Breast epithelium (tissue), 4 donors: ENCODE measurements around the gene SHROOM2. TPM values are rescaled to one million over a fixed set of nuclear protein-coding genes. Genes with fewer than 3 reads are reported as not detected.
"Not testable (repeated sequence)": the region's sequence is repeated elsewhere in the genome, so short reads cannot be mapped to it uniquely, and the experiment has no call there.

Experiments used
- DNase-seq, 2 donors: peaks; one replicate each; pipeline ENCODE4 v3.0.0-alpha.2; 2019; ENCODE audit warnings: low spot score in 2 of 2
- H3K27ac ChIP-seq, 2 donors: fragments of 200-600 bp; sonication (generic) in 1 of 2; one replicate each; pipeline ENCODE4 v1.5.1; 2016 to 2019; ENCODE audit warnings: mild to moderate bottlenecking in 1 of 2
- H3K27me3 ChIP-seq, 2 donors: fragments of 200-600 bp; sonication (generic) in 1 of 2; one replicate each; pipeline versions ENCODE4 v1.5.1 to v1.6.0; 2017 to 2019; ENCODE audit warnings: control low read depth in 1 of 2, mild to moderate bottlenecking in 1 of 2
- H3K36me3 ChIP-seq: fragments of 200-600 bp; one replicate; pipeline ENCODE4 v1.5.1; 2019
- H3K4me1 ChIP-seq, 2 donors: fragments of 200-600 bp; sonication (generic); one replicate each; pipeline ENCODE4 v1.5.1; 2016 to 2019; ENCODE audit warnings: control low read depth in 1 of 2
- H3K4me3 ChIP-seq, 3 donors: fragments of 200-600 bp; sonication (generic); 1 replicate in 2 of 3; 2 replicates in 1 of 3; pipeline ENCODE4 v1.5.1; 2016 to 2019; ENCODE audit warnings: mild to moderate bottlenecking in 3 of 3, moderate library complexity in 2 of 3
- H3K9me3 ChIP-seq, 2 donors: fragments of 200-600 bp; sonication (generic) in 1 of 2; one replicate each; pipeline ENCODE4 v1.5.1; 2016 to 2019; ENCODE audit warnings: control low read depth in 1 of 2
- CTCF ChIP-seq, 3 donors: fragments of 450-650 bp; IDR thresholded peaks; one replicate each; pipeline ENCODE4 v1.5.1; 2016 to 2017; ENCODE audit warnings: antibody characterized with exemption in 3 of 3, mild to moderate bottlenecking in 3 of 3, moderate library complexity in 3 of 3
- POLR2A ChIP-seq: fragments of 450-650 bp; IDR thresholded peaks from one replicate; pipeline ENCODE4 v1.6.1; 2016; ENCODE audit warnings: antibody characterized with exemption, mild to moderate bottlenecking, moderate library complexity
- POLR2AphosphoS5 ChIP-seq, 3 donors: sonication (generic); formaldehyde crosslinking; IDR thresholded peaks; one replicate each; pipeline ENCODE4 v1.6.1; 2017; ENCODE audit warnings: antibody characterized with exemption in 3 of 3
- intact Hi-C: fragments of 100-400 bp; cut with DNase I; formaldehyde crosslinking; loops from one replicate; pipeline ENCODE4 v1.15.1; 2023; ENCODE audit warnings: low total_unique reads
- total RNA-seq, 3 donors: library from RNA; depleted of rRNA; stranded (reverse); fragments of >200 nt; gene quantifications; one replicate each; pipeline ENCODE4 v1.1.0, GENCODE V29; 2016

The SHROOM2 gene
- total RNA-seq, 3 donors from 2014 or later = 0.48 to 4.5 (median 3.9) TPM

- peaks cover 0 to 3% of the 10 kb centered on the region in 2 donors for H3K27me3 ChIP-seq
- no peak overlapping the region for H3K27ac ChIP-seq
- DNase-seq = no peak
- no peak for TF ChIP-seq CTCF (IDR thresholded peaks at IDR 0.05)
- TF ChIP-seq POLR2AphosphoS5 (IDR thresholded peaks at IDR 0.05) = no peak
- TF ChIP-seq POLR2A = no peak
- intact Hi-C loops = no loop called here
- no peaks in the 10 kb centered on the region for H3K36me3 ChIP-seq
- H3K4me3 ChIP-seq = no peak overlapping the region
- H3K9me3 ChIP-seq = peaks cover 0 to 4% of the 10 kb centered on the region in 2 donors
- no peaks in the 10 kb centered on the region for H3K4me1 ChIP-seq
Measured at GRCh38 chrX:9807355-9808182, 21.3 kb downstream of the SHROOM2 start.

- H3K27me3 ChIP-seq, H3K4me1 ChIP-seq, H3K27ac ChIP-seq, H3K9me3 ChIP-seq, intact Hi-C loops, H3K4me3 ChIP-seq, H3K36me3 ChIP-seq, DNase-seq: not testable (repeated sequence)
Measured at GRCh38 chrX:9809876-9810275, 23.6 kb downstream of the SHROOM2 start.

GRCh38 chrX:9811086-9811485 is 24.9 kb downstream of the SHROOM2 start:
- H3K9me3 ChIP-seq, H3K27me3 ChIP-seq, H3K27ac ChIP-seq, H3K36me3 ChIP-seq, intact Hi-C loops, H3K4me1 ChIP-seq, DNase-seq, H3K4me3 ChIP-seq: not testable (repeated sequence)

GRCh38 chrX:9816084-9816700 is 30.0 kb downstream of the SHROOM2 start:
- TF ChIP-seq CTCF (IDR thresholded peaks at IDR 0.05) = no peak
- no peak for TF ChIP-seq POLR2AphosphoS5 (IDR thresholded peaks at IDR 0.05)
- TF ChIP-seq POLR2A = no peak
- H3K4me1 ChIP-seq = no peaks in the 10 kb centered on the region
- H3K9me3 ChIP-seq = no peaks in the 10 kb centered on the region
- no peak for DNase-seq
- intact Hi-C loops = no loop called here
- no peaks in the 10 kb centered on the region for H3K36me3 ChIP-seq
- no peak overlapping the region for H3K4me3 ChIP-seq
- no peaks in the 10 kb centered on the region for H3K27me3 ChIP-seq
- no peak overlapping the region for H3K27ac ChIP-seq

GRCh38 chrX:9821572-9821971 is 35.3 kb downstream of the SHROOM2 start:
- H3K4me3 ChIP-seq = no peak overlapping the region
- TF ChIP-seq CTCF (IDR thresholded peaks at IDR 0.05) (no peak), POLR2AphosphoS5 (IDR thresholded peaks at IDR 0.05) (no peak), POLR2A (no peak)
- no peaks in the 10 kb centered on the region for H3K9me3 ChIP-seq
- no peaks in the 10 kb centered on the region for H3K36me3 ChIP-seq
- intact Hi-C loops = no loop called here
- H3K27me3 ChIP-seq = peaks cover 0 to 12% of the 10 kb centered on the region in 2 donors
- DNase-seq = no peak
- H3K4me1 ChIP-seq = no peaks in the 10 kb centered on the region
- H3K27ac ChIP-seq = no peak overlapping the region

- Histone ChIP-seq H3K4me3 (no peak overlapping the region), H3K27me3 (peaks cover 0 to 19% of the 10 kb centered on the region in 2 donors), H3K27ac (no peak overlapping the region), H3K4me1 (no peaks in the 10 kb centered on the region), H3K36me3 (no peaks in the 10 kb centered on the region), H3K9me3 (no peaks in the 10 kb centered on the region)
- TF ChIP-seq CTCF (IDR thresholded peaks at IDR 0.05) (no peak), POLR2A (no peak), POLR2AphosphoS5 (IDR thresholded peaks at IDR 0.05) (no peak)
- intact Hi-C loops = no loop called here
- no peak for DNase-seq
Measured at GRCh38 chrX:9824554-9824953, 38.3 kb downstream of the SHROOM2 start.
